Tibial nerve (tissue), 4 donors: Measurements from ENCODE around the gene KIF3A.

Source experiments
- CTCF ChIP-seq, 5 experiments: fragments of 200-600 bp in 3 of 5; fragments of 450-650 bp in 2 of 5; sonication (generic) in 3 of 5; IDR thresholded peaks; one replicate each; pipeline ENCODE4 v1.5.1; 2016 to 2019; ENCODE audit warnings: antibody characterized with exemption in 5 of 5, mild to moderate bottlenecking in 3 of 5, moderate library complexity in 2 of 5
- EP300 ChIP-seq, 2 donors: sonication (generic); formaldehyde crosslinking; IDR thresholded peaks; one replicate each; pipeline ENCODE4 v1.6.1; 2017; ENCODE audit warnings: antibody characterized with exemption in 2 of 2, mild to moderate bottlenecking in 1 of 2

GRCh38 chr5:132766806-132767055, 29.4 kb upstream of the KIF3A start:
- TF ChIP-seq EP300 (IDR thresholded peaks at IDR 0.05) (no peak), CTCF (IDR thresholded peaks at IDR 0.05) (no peak)
